Activated CD4-positive, alpha-beta T cell treated with anti-CD3 and anti-CD28 coated beads, Interleukin-2, amount 50 U/mL, for 16 hours (primary cell): ENCODE data around the gene ULK2.
A peak's percentile ranks its signal among the peaks of the same experiment; 100 is the strongest.

ENCODE experiments used
- DNase-seq: peaks from one replicate; pipeline ENCODE4 v3.0.0-alpha.2; 2020

ULK2 gene

GRCh38 chr17:19744922-19745757, 122.6 kb downstream of the ULK2 start:
- peak; percentile 83 for DNase-seq

GRCh38 chr17:19744492-19744891, 123.2 kb downstream of the ULK2 start:
- DNase-seq: no peak

GRCh38 chr17:19743101-19744100, 124.3 kb downstream of the ULK2 start:
- no peak for DNase-seq

GRCh38 chr17:19742495-19742894, 125.2 kb downstream of the ULK2 start:
- no peak for DNase-seq

- no peak for DNase-seq
These were observed 125.8 kb downstream of the ULK2 start for GRCh38 chr17:19741832-19742457.

- no peak for DNase-seq
These were observed 126.8 kb downstream of the ULK2 start for GRCh38 chr17:19740933-19741332.

GRCh38 chr17:19739241-19740201, 128.2 kb downstream of the ULK2 start:
- no peak for DNase-seq

- DNase-seq: no peak
These were observed 129.0 kb downstream of the ULK2 start for GRCh38 chr17:19738757-19739156.

GRCh38 chr17:19738073-19738449, 129.7 kb downstream of the ULK2 start:
- DNase-seq: no peak

GRCh38 chr17:19737305-19738072, 130.2 kb downstream of the ULK2 start:
- no peak for DNase-seq

GRCh38 chr17:19736071-19736470, 131.7 kb downstream of the ULK2 start:
- DNase-seq: no peak

- no peak for DNase-seq
These were observed 133.7 kb downstream of the ULK2 start for GRCh38 chr17:19733953-19734526.

- DNase-seq: no peak
These were observed 136.1 kb downstream of the ULK2 start for GRCh38 chr17:19731626-19732025.

- DNase-seq: no peak
These were observed 136.9 kb downstream of the ULK2 start for GRCh38 chr17:19730843-19731242.

GRCh38 chr17:19729900-19730299, 137.8 kb downstream of the ULK2 start:
- DNase-seq: no peak

- DNase-seq: no peak
These were observed 139.6 kb downstream of the ULK2 start for GRCh38 chr17:19728084-19728495.

GRCh38 chr17:19727501-19728078, 140.1 kb downstream of the ULK2 start:
- DNase-seq: no peak

GRCh38 chr17:19726631-19727376, 140.9 kb downstream of the ULK2 start:
- no peak for DNase-seq

- DNase-seq: no peak
These were observed 142.2 kb downstream of the ULK2 start for GRCh38 chr17:19725486-19725885.
